Measurements from ENCODE around the gene PRSS2. TPM values are rescaled to one million over a fixed set of nuclear protein-coding genes. Genes with fewer than 3 reads are reported as not detected.

The PRSS2 gene
- total and polyA plus RNA-seq, 2 donors (not counting 3 experiments of a cell fraction or from before 2014, with no cell fraction given) = 0.25 TPM; not detected in 1

Small RNA genes within 50 kb of the gene (small RNA-seq; reads per million reads assigned to genes)
- gene TRBD1 (ENCODE audit: insufficient read depth, insufficient read length, low read depth, low replicate concordance) = not detected
- gene TRBJ1-1 (ENCODE audit: insufficient read depth, insufficient read length, low read depth, low replicate concordance) = not detected
- not detected for gene TRBJ1-2 (ENCODE audit: insufficient read depth, insufficient read length, low read depth, low replicate concordance)
- gene TRBJ1-3 (ENCODE audit: insufficient read depth, insufficient read length, low read depth, low replicate concordance) = not detected
- gene TRBJ1-4 (ENCODE audit: insufficient read depth, insufficient read length, low read depth, low replicate concordance) = not detected
- gene TRBJ1-5 (ENCODE audit: insufficient read depth, insufficient read length, low read depth, low replicate concordance) = not detected
- not detected for gene TRBJ1-6 (ENCODE audit: insufficient read depth, insufficient read length, low read depth, low replicate concordance)
- gene TRBJ2-1 (ENCODE audit: insufficient read depth, insufficient read length, low read depth, low replicate concordance) = not detected
- not detected for gene TRBJ2-2 (ENCODE audit: insufficient read depth, insufficient read length, low read depth, low replicate concordance)
- gene TRBJ2-2P (ENCODE audit: insufficient read depth, insufficient read length, low read depth, low replicate concordance) = not detected
- not detected for gene TRBJ2-3 (ENCODE audit: insufficient read depth, insufficient read length, low read depth, low replicate concordance)
- gene TRBJ2-4 (ENCODE audit: insufficient read depth, insufficient read length, low read depth, low replicate concordance) = not detected
- gene TRBJ2-5 (ENCODE audit: insufficient read depth, insufficient read length, low read depth, low replicate concordance) = not detected
- not detected for gene TRBJ2-6 (ENCODE audit: insufficient read depth, insufficient read length, low read depth, low replicate concordance)
- not detected for gene TRBJ2-7 (ENCODE audit: insufficient read depth, insufficient read length, low read depth, low replicate concordance)

Other genes starting within 250 kb of the PRSS2 start
- gene PRSS1, start 21.5 kb upstream of the PRSS2 start, total RNA-seq = not detected in 2 replicates
- gene PRSS1, start 21.5 kb upstream of the PRSS2 start, polyA plus RNA-seq = not detected in 2 replicates
- 2.9 TPM in 2 replicates for gene EPHB6, start 84.1 kb downstream of the PRSS2 start, total RNA-seq
- gene EPHB6, start 84.1 kb downstream of the PRSS2 start, polyA plus RNA-seq = 0.62 and 0.86 TPM in 2 replicates
- not detected in 2 replicates for gene TRPV6, start 114.8 kb downstream of the PRSS2 start, total RNA-seq
- not detected in 2 replicates for gene TRPV6, start 114.8 kb downstream of the PRSS2 start, polyA plus RNA-seq
- not detected in 2 replicates for gene TRPV5, start 162.8 kb downstream of the PRSS2 start, total RNA-seq
- not detected in 2 replicates for gene TRPV5, start 162.8 kb downstream of the PRSS2 start, polyA plus RNA-seq
- gene LLCFC1, start 168.5 kb downstream of the PRSS2 start, total RNA-seq = not detected in 2 replicates
- gene LLCFC1, start 168.5 kb downstream of the PRSS2 start, polyA plus RNA-seq = not detected in 2 replicates
- 0.23 and 1.2 TPM in 2 replicates for gene KEL, start 191.4 kb downstream of the PRSS2 start, total RNA-seq
- gene KEL, start 191.4 kb downstream of the PRSS2 start, polyA plus RNA-seq = 0.13 and 0.30 TPM in 2 replicates